ENCODE data around the gene GRIK4.

DNA sequence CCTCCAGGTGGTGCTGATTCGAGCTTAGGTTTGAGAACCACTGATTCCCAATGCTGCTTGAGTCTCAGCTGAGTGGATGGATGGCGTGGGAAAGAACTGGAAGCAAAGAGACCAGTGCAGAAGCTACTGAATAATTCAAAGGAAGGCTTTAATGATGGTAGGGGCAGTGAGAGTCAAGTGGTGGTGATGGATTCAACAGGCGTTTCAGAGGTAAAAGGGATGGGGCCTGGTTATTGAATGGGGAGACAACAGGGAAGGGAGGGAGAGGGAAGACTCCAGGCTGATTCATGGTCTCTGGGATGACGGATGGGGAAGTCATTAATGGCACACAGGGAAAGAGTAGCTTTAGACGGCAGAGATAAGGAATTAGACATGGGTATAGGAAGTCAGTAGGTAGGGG lies 408.0 kb downstream of the GRIK4 start:
- TF ChIP-seq, protein P1, sequence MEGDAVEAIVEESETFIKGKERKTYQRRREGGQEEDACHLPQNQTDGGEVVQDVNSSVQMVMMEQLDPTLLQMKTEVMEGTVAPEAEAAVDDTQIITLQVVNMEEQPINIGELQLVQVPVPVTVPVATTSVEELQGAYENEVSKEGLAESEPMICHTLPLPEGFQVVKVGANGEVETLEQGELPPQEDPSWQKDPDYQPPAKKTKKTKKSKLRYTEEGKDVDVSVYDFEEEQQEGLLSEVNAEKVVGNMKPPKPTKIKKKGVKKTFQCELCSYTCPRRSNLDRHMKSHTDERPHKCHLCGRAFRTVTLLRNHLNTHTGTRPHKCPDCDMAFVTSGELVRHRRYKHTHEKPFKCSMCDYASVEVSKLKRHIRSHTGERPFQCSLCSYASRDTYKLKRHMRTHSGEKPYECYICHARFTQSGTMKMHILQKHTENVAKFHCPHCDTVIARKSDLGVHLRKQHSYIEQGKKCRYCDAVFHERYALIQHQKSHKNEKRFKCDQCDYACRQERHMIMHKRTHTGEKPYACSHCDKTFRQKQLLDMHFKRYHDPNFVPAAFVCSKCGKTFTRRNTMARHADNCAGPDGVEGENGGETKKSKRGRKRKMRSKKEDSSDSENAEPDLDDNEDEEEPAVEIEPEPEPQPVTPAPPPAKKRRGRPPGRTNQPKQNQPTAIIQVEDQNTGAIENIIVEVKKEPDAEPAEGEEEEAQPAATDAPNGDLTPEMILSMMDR (IDR thresholded peaks at IDR 0.05; ENCODE audit: poor library complexity, severe bottlenecking), result no peak
- TF ChIP-seq, protein P2, sequence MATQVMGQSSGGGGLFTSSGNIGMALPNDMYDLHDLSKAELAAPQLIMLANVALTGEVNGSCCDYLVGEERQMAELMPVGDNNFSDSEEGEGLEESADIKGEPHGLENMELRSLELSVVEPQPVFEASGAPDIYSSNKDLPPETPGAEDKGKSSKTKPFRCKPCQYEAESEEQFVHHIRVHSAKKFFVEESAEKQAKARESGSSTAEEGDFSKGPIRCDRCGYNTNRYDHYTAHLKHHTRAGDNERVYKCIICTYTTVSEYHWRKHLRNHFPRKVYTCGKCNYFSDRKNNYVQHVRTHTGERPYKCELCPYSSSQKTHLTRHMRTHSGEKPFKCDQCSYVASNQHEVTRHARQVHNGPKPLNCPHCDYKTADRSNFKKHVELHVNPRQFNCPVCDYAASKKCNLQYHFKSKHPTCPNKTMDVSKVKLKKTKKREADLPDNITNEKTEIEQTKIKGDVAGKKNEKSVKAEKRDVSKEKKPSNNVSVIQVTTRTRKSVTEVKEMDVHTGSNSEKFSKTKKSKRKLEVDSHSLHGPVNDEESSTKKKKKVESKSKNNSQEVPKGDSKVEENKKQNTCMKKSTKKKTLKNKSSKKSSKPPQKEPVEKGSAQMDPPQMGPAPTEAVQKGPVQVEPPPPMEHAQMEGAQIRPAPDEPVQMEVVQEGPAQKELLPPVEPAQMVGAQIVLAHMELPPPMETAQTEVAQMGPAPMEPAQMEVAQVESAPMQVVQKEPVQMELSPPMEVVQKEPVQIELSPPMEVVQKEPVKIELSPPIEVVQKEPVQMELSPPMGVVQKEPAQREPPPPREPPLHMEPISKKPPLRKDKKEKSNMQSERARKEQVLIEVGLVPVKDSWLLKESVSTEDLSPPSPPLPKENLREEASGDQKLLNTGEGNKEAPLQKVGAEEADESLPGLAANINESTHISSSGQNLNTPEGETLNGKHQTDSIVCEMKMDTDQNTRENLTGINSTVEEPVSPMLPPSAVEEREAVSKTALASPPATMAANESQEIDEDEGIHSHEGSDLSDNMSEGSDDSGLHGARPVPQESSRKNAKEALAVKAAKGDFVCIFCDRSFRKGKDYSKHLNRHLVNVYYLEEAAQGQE (IDR thresholded peaks at IDR 0.05; ENCODE audit: borderline replicate concordance), result no peak
- TF ChIP-seq EZH2 (IDR thresholded peaks at IDR 0.05; ENCODE audit: borderline replicate concordance, insufficient read depth, low read length, poor library complexity, severe bottlenecking), result no peak
- no peak for TF ChIP-seq TAF1 (IDR thresholded peaks at IDR 0.05; ENCODE audit: low read depth)
- no peak for TF ChIP-seq POLR2AphosphoS5 (IDR thresholded peaks at IDR 0.05)
- TF ChIP-seq RAD21 (conservative IDR thresholded peaks at IDR 0.05), result no peak
- TF ChIP-seq EP300 (conservative IDR thresholded peaks at IDR 0.05; ENCODE audit: poor library complexity, severe bottlenecking), result no peak
- TF ChIP-seq MXI1 (conservative IDR thresholded peaks at IDR 0.05; ENCODE audit: poor library complexity, severe bottlenecking), result no peak

Data from neural cell (in vitro differentiated cells).